ENCODE data around the gene MEX3D.

- TF ChIP-seq CTCF (IDR thresholded peaks at IDR 0.05), result no peak
- TF ChIP-seq POLR2A (IDR thresholded peaks at IDR 0.05), result no peak
Observed at GRCh38 chr19:1551068-1552040, 16.8 kb downstream of the MEX3D start.
